ENCODE measurements around the gene CD4. TPM values are rescaled to one million over a fixed set of nuclear protein-coding genes. Genes with fewer than 3 reads are reported as not detected.

The CD4 gene
- total and polyA plus RNA-seq, 12 donors, result 2.4 to 52.8 (median 24.3) TPM

DNA sequence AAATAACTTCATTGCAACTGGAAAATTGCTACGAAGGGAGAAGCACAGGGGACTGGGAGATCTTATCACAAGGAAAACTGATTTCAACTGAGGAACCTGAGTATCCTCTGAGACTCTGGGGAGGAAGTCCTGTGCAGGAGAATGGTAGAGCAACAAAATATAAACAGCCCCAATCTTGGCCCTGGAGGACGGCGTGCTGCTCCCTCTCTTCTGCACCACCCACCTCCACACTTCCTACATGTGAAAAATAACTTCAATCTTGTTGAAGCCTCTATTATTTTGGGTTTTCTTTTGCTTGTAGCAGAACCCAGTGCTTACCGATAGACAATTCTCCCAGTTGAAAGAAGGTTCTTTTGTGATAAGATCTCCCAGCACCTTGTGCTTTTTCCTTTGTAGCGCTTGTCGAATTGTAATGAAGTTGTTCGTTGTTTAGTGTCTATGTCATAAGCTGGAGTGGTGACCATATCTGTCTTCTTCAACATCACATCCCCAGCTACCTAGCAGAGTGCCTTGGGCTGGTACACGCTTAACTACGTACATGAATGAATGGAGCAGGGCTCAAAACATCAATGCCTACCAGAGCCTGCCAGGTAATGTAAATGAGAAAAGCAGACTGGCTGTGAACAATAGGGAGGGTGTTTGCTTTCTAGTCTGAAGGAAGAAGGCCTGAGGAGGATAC lies 2.8 kb upstream of the CD4 start:
- WGBS, 4 donors, result 68 to 73% (median 69%) methylated on average over 9 of the region's 9 CpGs
- TF ChIP-seq, protein P1, sequence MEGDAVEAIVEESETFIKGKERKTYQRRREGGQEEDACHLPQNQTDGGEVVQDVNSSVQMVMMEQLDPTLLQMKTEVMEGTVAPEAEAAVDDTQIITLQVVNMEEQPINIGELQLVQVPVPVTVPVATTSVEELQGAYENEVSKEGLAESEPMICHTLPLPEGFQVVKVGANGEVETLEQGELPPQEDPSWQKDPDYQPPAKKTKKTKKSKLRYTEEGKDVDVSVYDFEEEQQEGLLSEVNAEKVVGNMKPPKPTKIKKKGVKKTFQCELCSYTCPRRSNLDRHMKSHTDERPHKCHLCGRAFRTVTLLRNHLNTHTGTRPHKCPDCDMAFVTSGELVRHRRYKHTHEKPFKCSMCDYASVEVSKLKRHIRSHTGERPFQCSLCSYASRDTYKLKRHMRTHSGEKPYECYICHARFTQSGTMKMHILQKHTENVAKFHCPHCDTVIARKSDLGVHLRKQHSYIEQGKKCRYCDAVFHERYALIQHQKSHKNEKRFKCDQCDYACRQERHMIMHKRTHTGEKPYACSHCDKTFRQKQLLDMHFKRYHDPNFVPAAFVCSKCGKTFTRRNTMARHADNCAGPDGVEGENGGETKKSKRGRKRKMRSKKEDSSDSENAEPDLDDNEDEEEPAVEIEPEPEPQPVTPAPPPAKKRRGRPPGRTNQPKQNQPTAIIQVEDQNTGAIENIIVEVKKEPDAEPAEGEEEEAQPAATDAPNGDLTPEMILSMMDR (IDR thresholded peaks at IDR 0.05), result no peak
- TF ChIP-seq POLR2A (IDR thresholded peaks at IDR 0.05), result no peak
- no peaks in the 10 kb centered on the region for H3K9me3 ChIP-seq (replicated peaks in 1 of 3)
- H3K36me3 ChIP-seq (replicated peaks in 1 of 2), result no peaks in the 10 kb centered on the region
- no peak overlapping the region for H3K4me3 ChIP-seq
- H3K27me3 ChIP-seq, result peaks cover 3% of the 10 kb centered on the region
- no peaks in the 10 kb centered on the region for H3K4me1 ChIP-seq (replicated peaks in 1 of 2)
- H3K27ac ChIP-seq, result no peak overlapping the region
- no peak for DNase-seq
- intact Hi-C loops (cut with DNase I), result no loop called here

DNA sequence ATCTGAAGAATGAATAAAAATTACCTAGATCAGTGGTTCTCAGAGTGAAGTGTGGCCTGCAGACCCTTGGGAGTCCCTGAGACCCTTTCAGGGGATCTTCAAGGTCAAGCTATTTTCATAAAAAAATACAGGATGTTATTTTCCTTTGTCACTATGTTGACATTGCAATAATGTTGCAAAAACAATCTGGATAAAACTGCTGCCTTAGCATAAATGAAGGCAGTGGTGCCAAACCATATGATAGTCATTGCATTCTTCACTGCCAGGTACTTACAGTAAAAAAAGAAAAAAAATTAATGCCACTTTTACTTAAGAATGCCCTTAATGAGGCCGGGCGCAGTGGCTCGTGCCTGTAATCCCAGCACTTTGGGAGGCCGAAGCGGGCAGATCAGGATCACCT lies 2.0 kb upstream of the CD4 start:
- peaks cover 3% of the 10 kb centered on the region for H3K27me3 ChIP-seq
- no peaks in the 10 kb centered on the region for H3K36me3 ChIP-seq (replicated peaks in 1 of 2)
- WGBS, 4 donors, result 87 to 95% (median 90%) methylated on average over 5 of the region's 5 CpGs
- intact Hi-C loops (cut with DNase I), result no loop called here
- H3K4me1 ChIP-seq (replicated peaks in 1 of 2), result no peaks in the 10 kb centered on the region
- no peak for TF ChIP-seq POLR2A (IDR thresholded peaks at IDR 0.05)
- TF ChIP-seq, protein P1 (IDR thresholded peaks at IDR 0.05), result no peak
- H3K4me3 ChIP-seq, result no peak overlapping the region
- no peaks in the 10 kb centered on the region for H3K9me3 ChIP-seq (replicated peaks in 1 of 3)
- no peak for DNase-seq
- H3K27ac ChIP-seq, result no peak overlapping the region

GRCh38 chr12:6790496-6791150 lies 1.3 kb downstream of the CD4 start:
- Histone ChIP-seq H3K9me3 (replicated peaks in 1 of 3) (no peaks in the 10 kb centered on the region), H3K36me3 (replicated peaks in 1 of 2) (no peaks in the 10 kb centered on the region), H3K4me1 (replicated peaks in 1 of 2) (no peaks in the 10 kb centered on the region), H3K4me3 (peak overlapping the region in 1 of 4 donors; percentile 29), H3K27me3 (peaks cover 9% of the 10 kb centered on the region), H3K27ac (peak overlapping the region in 2 of 5 donors; percentile 34 to 65)
- TF ChIP-seq POLR2A (IDR thresholded peaks at IDR 0.05), result no peak
- TF ChIP-seq, protein P1 (IDR thresholded peaks at IDR 0.05), result no peak
- no peak for DNase-seq
- 74 to 77% (median 76%) methylated on average over 8 to 12 of the region's 12 CpGs for WGBS, 4 donors
- intact Hi-C loops (cut with DNase I), result no loop called here

- no peaks in the 10 kb centered on the region for H3K36me3 ChIP-seq (replicated peaks in 1 of 2)
- TF ChIP-seq, protein P1 (IDR thresholded peaks at IDR 0.05), result no peak
- TF ChIP-seq POLR2A (IDR thresholded peaks at IDR 0.05), result no peak
- DNase-seq, result no peak
- intact Hi-C loops (cut with DNase I), result no loop called here
- H3K4me3 ChIP-seq, result peak overlapping the region in 1 of 4 donors; percentile 29
- peaks cover 13% of the 10 kb centered on the region for H3K27me3 ChIP-seq
- H3K4me1 ChIP-seq (replicated peaks in 1 of 2), result no peaks in the 10 kb centered on the region
- WGBS, 4 donors, result 69 to 89% (median 79%) methylated on average over 12 to 13 of the region's 13 CpGs
- H3K27ac ChIP-seq, result peak overlapping the region in 1 of 5 donors; percentile 65
- H3K9me3 ChIP-seq (replicated peaks in 1 of 3), result no peaks in the 10 kb centered on the region
These were observed 2.7 kb downstream of the CD4 start for GRCh38 chr12:6791931-6792520.

Data from adrenal gland (tissue), 12 donors.